HCT116 (cell line): ENCODE results near the gene PTP4A2. TPM values are rescaled to one million over a fixed set of nuclear protein-coding genes. Genes with fewer than 3 reads are reported as not detected.

Experiments used
- ATAC-seq: fragments of 200-7000 bp; cut with Tn5 transposase; 2 replicates; pipeline ENCODE4 v1.9.1; 2020; ENCODE audit warnings: mild to moderate bottlenecking, moderate library complexity
- BruUV-seq: library from RNA; stranded (reverse); fragments of 400-500 nt; replicated peaks from 2 replicates; lab custom pipeline; 2021; lab: Mats Ljungman, UMichigan
- CTCF ChIA-PET: fragments of 300-600 bp; sonication (Branson Sonifier 250); formaldehyde crosslinking; loops from one replicate; lab custom pipeline; 2021; ENCODE audit warnings: antibody characterized with exemption; lab: Charles Lee
- POLR2A ChIA-PET: fragments of 300-600, 350-600 bp; sonication (Branson Sonifier 250); formaldehyde crosslinking; loops from one replicate; lab custom pipeline; 2021; ENCODE audit warnings: antibody characterized with exemption; lab: Charles Lee
- RAD21 ChIA-PET, 2 experiments: fragments of 300-600 bp; sonication (Branson Sonifier 250); formaldehyde crosslinking; loops; one replicate each; lab custom pipeline; 2023; ENCODE audit warnings: low total read pairs in 2 of 2; ENCODE audit not compliant: uncharacterized antibody in 2 of 2, unreplicated experiment in 2 of 2, low non-redundant PET in 1 of 2; lab: Charles Lee
- DNase-seq: peaks from one replicate; pipeline ENCODE4 v3.0.0-alpha.2; 2010; ENCODE audit warnings: low read depth, low spot score
- H2AFZ ChIP-seq: fragments of 200-600 bp; shearing (Covaris generic), sonication (generic); 2 replicates; pipeline ENCODE4 v1.6.1; 2017; ENCODE audit warnings: low read depth, mixed run types, mixed read lengths, antibody characterized with exemption, low read length; ENCODE audit not compliant: poor library complexity, severe bottlenecking
- H3K27ac ChIP-seq: 2 replicates; pipeline ENCODE4 v1.5.1; 2012; ENCODE audit warnings: low read depth, low read length
- H3K27me3 ChIP-seq: fragments of 200-600 bp; sonication (generic); 2 replicates; pipeline ENCODE4 v1.6.1; 2016; ENCODE audit warnings: mixed run types, low read length, mixed read lengths; ENCODE audit not compliant: insufficient read depth
- H3K36me3 ChIP-seq, 2 experiments: fragments of 200-500 bp in 1 of 2; fragments of 200-600 bp in 1 of 2; sonication (Bioruptor generic) in 1 of 2; sonication (generic) in 1 of 2; 2 replicates each; pipeline versions ENCODE4 v1.5.1 to v1.6.1; 2014 to 2016; ENCODE audit warnings: low read length in 2 of 2, inconsistent platforms in 1 of 2, mixed read lengths in 1 of 2, mixed run types in 1 of 2; ENCODE audit not compliant: insufficient read depth in 2 of 2, control insufficient read depth in 1 of 2
- H3K4me1 ChIP-seq, 2 experiments: fragments of 200-600 bp in 1 of 2; sonication (generic) in 1 of 2; 2 replicates each; pipeline versions ENCODE4 v1.5.1 to v1.6.1; 2012 to 2017; ENCODE audit warnings: low read length in 2 of 2, inconsistent platforms in 1 of 2, mild to moderate bottlenecking in 1 of 2, mixed read lengths in 1 of 2, mixed run types in 1 of 2, moderate library complexity in 1 of 2; ENCODE audit not compliant: insufficient read depth in 2 of 2, control insufficient read depth in 1 of 2
- H3K4me2 ChIP-seq: fragments of 200-600 bp; sonication (generic); 2 replicates; pipeline ENCODE4 v1.6.1; 2017; ENCODE audit warnings: mixed run types, low read length, mixed read lengths
- H3K4me3 ChIP-seq, 2 experiments: fragments of 200-600 bp in 1 of 2; sonication (generic) in 1 of 2; replicated peaks in 1 of 2; 2 replicates each; pipeline ENCODE4 v1.5.1; 2011 to 2016; ENCODE audit warnings: low read length in 2 of 2, control low read depth in 1 of 2, low read depth in 1 of 2, mild to moderate bottlenecking in 1 of 2, mixed read lengths in 1 of 2, mixed run types in 1 of 2
- H3K79me2 ChIP-seq: fragments of 200-600 bp; sonication (generic); 2 replicates; pipeline ENCODE4 v1.6.1; 2017; ENCODE audit warnings: mild to moderate bottlenecking, mixed run types, low read length, moderate library complexity, mixed read lengths; ENCODE audit not compliant: insufficient read depth
- H3K9ac ChIP-seq: fragments of 200-600 bp; sonication (generic); 2 replicates; pipeline ENCODE4 v1.6.1; 2016; ENCODE audit warnings: low read length, mixed read lengths
- H3K9me2 ChIP-seq: fragments of 200-600 bp; sonication (generic), shearing (Covaris generic); 2 replicates; pipeline ENCODE4 v1.6.1; 2017; ENCODE audit warnings: mixed run types, mild to moderate bottlenecking, moderate library complexity; ENCODE audit not compliant: insufficient read depth
- H3K9me3 ChIP-seq, 2 experiments: fragments of 200-500 bp in 1 of 2; fragments of 200-600 bp in 1 of 2; sonication (Bioruptor generic) in 1 of 2; sonication (generic) in 1 of 2; 2 replicates each; pipeline ENCODE4 v1.6.1; 2014 to 2017; ENCODE audit warnings: low read length in 2 of 2, mixed read lengths in 2 of 2, inconsistent platforms in 1 of 2, low read depth in 1 of 2, mild to moderate bottlenecking in 1 of 2, mixed run types in 1 of 2, moderate library complexity in 1 of 2; ENCODE audit not compliant: control insufficient read depth in 1 of 2, insufficient read depth in 1 of 2
- H4K20me1 ChIP-seq: fragments of 200-600 bp; sonication (generic), shearing (Covaris generic); 2 replicates; pipeline ENCODE4 v1.6.1; 2017; ENCODE audit warnings: mixed run types, mild to moderate bottlenecking, moderate library complexity; ENCODE audit not compliant: insufficient read depth
- CBX3 ChIP-seq: IDR thresholded peaks from 2 replicates; pipeline ENCODE4 v1.6.1; 2012; ENCODE audit warnings: low read depth
- CTCF ChIP-seq, 3 experiments: fragments of 200-600 bp in 1 of 3; sonication (generic) in 1 of 3; IDR thresholded peaks in 2 of 3; conservative IDR thresholded peaks in 1 of 3; 2 replicates each; pipeline ENCODE4 v1.5.1; 2012 to 2017; ENCODE audit warnings: low read depth in 2 of 3, low read length in 2 of 3, antibody characterized with exemption in 1 of 3, borderline replicate concordance in 1 of 3, control low read depth in 1 of 3, mild to moderate bottlenecking in 1 of 3, mixed read lengths in 1 of 3, mixed run types in 1 of 3, moderate library complexity in 1 of 3; ENCODE audit not compliant: insufficient read depth in 1 of 3
- ELF1 ChIP-seq: IDR thresholded peaks from 2 replicates; pipeline ENCODE4 v1.6.1; 2012; ENCODE audit warnings: low read depth, borderline replicate concordance
- JUND ChIP-seq: IDR thresholded peaks from 2 replicates; pipeline ENCODE4 v1.6.1; 2012
- POLR2A ChIP-seq: IDR thresholded peaks from 2 replicates; pipeline ENCODE4 v1.7.0; 2011; ENCODE audit warnings: borderline replicate concordance; ENCODE audit not compliant: insufficient read depth, insufficient read length; ENCODE audit errors: extremely low read depth
- RAD21 ChIP-seq: IDR thresholded peaks from 2 replicates; pipeline ENCODE4 v1.6.1; 2012; ENCODE audit warnings: low read depth, mild to moderate bottlenecking
- SRF ChIP-seq: IDR thresholded peaks from 2 replicates; pipeline ENCODE4 v1.6.1; 2012; ENCODE audit warnings: low read depth
- TCF7L2 ChIP-seq: IDR thresholded peaks from 2 replicates; pipeline ENCODE4 v1.7.0; 2011; ENCODE audit warnings: borderline replicate concordance, inconsistent platforms; ENCODE audit not compliant: insufficient read depth, insufficient read length; ENCODE audit errors: extremely low read depth
- YY1 ChIP-seq: IDR thresholded peaks from 2 replicates; pipeline ENCODE4 v1.6.1; 2011; ENCODE audit warnings: low read length, low read depth, moderate library complexity, mild to moderate bottlenecking; ENCODE audit not compliant: insufficient replicate concordance; ENCODE audit errors: extremely low read depth
- ZBTB33 ChIP-seq: IDR thresholded peaks from 2 replicates; pipeline ENCODE4 v1.6.1; 2011; ENCODE audit warnings: mild to moderate bottlenecking, low read length, moderate library complexity; ENCODE audit not compliant: insufficient replicate concordance; ENCODE audit errors: extremely low read depth
- ZFX ChIP-seq: fragments of 450-650 bp; IDR thresholded peaks from 2 replicates; pipeline ENCODE4 v1.6.1; 2017
- intact Hi-C: fragments of 100-400 bp; cut with micrococcal nuclease; formaldehyde crosslinking; loops from 2 replicates; pipeline ENCODE4 v1.10.0; 2022
- total RNA-seq: library from RNA; stranded (reverse); gene quantifications from one replicate; pipeline ENCODE4 v1.2.1, GENCODE V29; 2021; ENCODE audit not compliant: unreplicated experiment
- TF ChIP-seq, protein P1 (sequence below): IDR thresholded peaks from 2 replicates; pipeline ENCODE4 v1.6.1; 2012; ENCODE audit warnings: low read depth

The PTP4A2 gene
- total RNA-seq, 1 experiment from 2014 or later = 267 TPM

GRCh38 chr1:31939484-31940329 is 1.5 kb upstream of the PTP4A2 start:
- Histone ChIP-seq H3K27ac (peak overlapping the region; percentile 95), H3K79me2 (peaks cover 32% of the 10 kb centered on the region), H2AFZ (peak overlapping the region; percentile 7), H3K9me2 (no peaks in the 10 kb centered on the region), H3K36me3 (no peaks in the 10 kb centered on the region), H3K4me3 (peak overlapping the region; percentile 32), H3K9ac (peak overlapping the region; percentile 65), H4K20me1 (peaks cover 20% of the 10 kb centered on the region; the same call in 1 of the 2 replicates), H3K4me2 (peak overlapping the region; percentile 67), H3K4me1 (peaks cover 58 to 83% of the 10 kb centered on the region in 2 experiments), H3K27me3 (no peaks in the 10 kb centered on the region), H3K9me3 (no peaks in the 10 kb centered on the region)
- POLR2A ChIA-PET = interaction anchor here (0.5 to 3.6 kb wide), 4 partner anchors 15 to 49 kb away, joined by 3 to 29 read pairs (median 4); no protein-coding TSS in a partner anchor
- RAD21 ChIA-PET = interaction anchor here (0.9 to 2.7 kb wide), 4 partner anchors 24 to 123 kb away, joined by 4 to 8 read pairs (median 7); no protein-coding TSS in a partner anchor
- TF ChIP-seq YY1 (peak; percentile 61), ZFX (peak; percentile 28), TCF7L2 (peak; percentile 50), SRF (no peak), POLR2A (no peak), ELF1 (no peak), CTCF (IDR thresholded peaks at IDR 0.05 in 2 of 3, conservative IDR thresholded peaks at IDR 0.05 in 1 of 3; ENCODE audit: borderline replicate concordance in 1 of 3, insufficient read depth in 1 of 3, low read depth in 2 of 3, low read length in 2 of 3) (peak in 2 of 3 experiments; percentile 67 to 75; a peak in 4 of 6 replicates), CBX3 (no peak), ZBTB33 (peak; percentile 17), JUND (no peak), RAD21 (no peak)
- TF ChIP-seq, protein P1, sequence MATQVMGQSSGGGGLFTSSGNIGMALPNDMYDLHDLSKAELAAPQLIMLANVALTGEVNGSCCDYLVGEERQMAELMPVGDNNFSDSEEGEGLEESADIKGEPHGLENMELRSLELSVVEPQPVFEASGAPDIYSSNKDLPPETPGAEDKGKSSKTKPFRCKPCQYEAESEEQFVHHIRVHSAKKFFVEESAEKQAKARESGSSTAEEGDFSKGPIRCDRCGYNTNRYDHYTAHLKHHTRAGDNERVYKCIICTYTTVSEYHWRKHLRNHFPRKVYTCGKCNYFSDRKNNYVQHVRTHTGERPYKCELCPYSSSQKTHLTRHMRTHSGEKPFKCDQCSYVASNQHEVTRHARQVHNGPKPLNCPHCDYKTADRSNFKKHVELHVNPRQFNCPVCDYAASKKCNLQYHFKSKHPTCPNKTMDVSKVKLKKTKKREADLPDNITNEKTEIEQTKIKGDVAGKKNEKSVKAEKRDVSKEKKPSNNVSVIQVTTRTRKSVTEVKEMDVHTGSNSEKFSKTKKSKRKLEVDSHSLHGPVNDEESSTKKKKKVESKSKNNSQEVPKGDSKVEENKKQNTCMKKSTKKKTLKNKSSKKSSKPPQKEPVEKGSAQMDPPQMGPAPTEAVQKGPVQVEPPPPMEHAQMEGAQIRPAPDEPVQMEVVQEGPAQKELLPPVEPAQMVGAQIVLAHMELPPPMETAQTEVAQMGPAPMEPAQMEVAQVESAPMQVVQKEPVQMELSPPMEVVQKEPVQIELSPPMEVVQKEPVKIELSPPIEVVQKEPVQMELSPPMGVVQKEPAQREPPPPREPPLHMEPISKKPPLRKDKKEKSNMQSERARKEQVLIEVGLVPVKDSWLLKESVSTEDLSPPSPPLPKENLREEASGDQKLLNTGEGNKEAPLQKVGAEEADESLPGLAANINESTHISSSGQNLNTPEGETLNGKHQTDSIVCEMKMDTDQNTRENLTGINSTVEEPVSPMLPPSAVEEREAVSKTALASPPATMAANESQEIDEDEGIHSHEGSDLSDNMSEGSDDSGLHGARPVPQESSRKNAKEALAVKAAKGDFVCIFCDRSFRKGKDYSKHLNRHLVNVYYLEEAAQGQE = no peak
- DNase-seq = peak; percentile 87
- ATAC-seq = peak; percentile 60
- CTCF ChIA-PET = interaction anchor here (0.6 to 3.6 kb wide), 5 partner anchors 13 to 226 kb away, joined by 3 to 42 read pairs (median 4); no protein-coding TSS in a partner anchor
- BruUV-seq = no TSS peak
- intact Hi-C loops = loop anchor here (1.0 kb wide), 1 partner anchor 25 kb away; no protein-coding TSS in a partner anchor
